ENCODE results near the gene TEAD3. TPM values are rescaled to one million over a fixed set of nuclear protein-coding genes. Genes with fewer than 3 reads are reported as not detected.

Gene TEAD3
- total and polyA plus RNA-seq, 10 of the 15 experiments (the other 5 are each of a cell fraction or from before 2014, with no cell fraction given): 0.02 to 0.28 (median 0.18) TPM; not detected in 5

DNA sequence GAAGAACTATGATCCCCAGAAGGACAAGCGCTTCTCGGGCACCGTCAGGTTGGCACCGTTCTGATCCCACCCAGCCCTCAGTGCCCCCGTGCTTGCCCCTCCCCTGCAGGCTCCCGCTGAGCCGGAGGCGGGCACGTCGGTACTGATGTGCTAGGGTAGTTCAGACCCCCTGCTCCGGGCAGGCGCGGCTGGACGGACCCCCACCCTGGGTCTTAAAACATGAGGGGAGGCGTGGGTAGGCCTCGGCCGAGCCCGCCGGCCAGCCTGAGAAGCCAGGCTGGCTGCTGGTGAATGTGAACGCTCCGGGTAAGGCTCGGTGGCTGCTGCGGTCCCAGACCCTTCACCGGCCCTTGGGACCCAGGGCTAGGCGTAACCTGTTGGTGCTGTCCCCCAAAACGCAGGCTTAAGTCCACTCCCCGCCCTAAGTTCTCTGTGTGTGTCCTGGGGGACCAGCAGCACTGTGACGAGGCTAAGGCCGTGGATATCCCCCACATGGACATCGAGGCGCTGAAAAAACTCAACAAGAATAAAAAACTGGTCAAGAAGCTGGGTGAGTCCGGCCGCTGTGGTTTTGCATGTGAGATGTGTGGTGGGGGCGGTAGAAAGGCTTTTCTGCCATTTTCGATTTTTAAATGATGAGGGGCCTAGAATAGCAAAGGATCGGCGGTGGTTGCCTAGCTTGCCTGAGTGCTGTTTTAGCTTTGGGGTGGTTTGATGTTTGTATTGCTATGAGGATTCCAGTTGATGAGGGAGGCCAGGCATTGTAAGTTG, 27.7 kb downstream of the TEAD3 start:
- Histone ChIP-seq H4K20me1 (ENCODE audit: control insufficient read depth, insufficient read depth) (peaks cover 7% of the 10 kb centered on the region; the same call in 1 of the 2 replicates), H3K27me3 (replicated peaks in 1 of 2; ENCODE audit: control insufficient read depth in 2 of 2, insufficient read depth in 2 of 2, low read length in 1 of 2) (no peaks in the 10 kb centered on the region), H3K9me3 (replicated peaks; ENCODE audit: control insufficient read depth, insufficient read depth, low read length) (no peaks in the 10 kb centered on the region), H3K4me3 (peak overlapping the region; percentile 99), H3K79me2 (ENCODE audit: control insufficient read depth, insufficient read depth, low read length) (peaks cover 33% of the 10 kb centered on the region), H3K4me2 (ENCODE audit: control insufficient read depth, insufficient read depth) (peak overlapping the region; percentile 83), H3K4me1 (ENCODE audit: control insufficient read depth, insufficient read depth, low read length) (no peaks in the 10 kb centered on the region), H2AFZ (ENCODE audit: control insufficient read depth, low read depth, low read length) (no peak overlapping the region), H3K9ac (ENCODE audit: control insufficient read depth, insufficient read depth, low read length) (peak overlapping the region; percentile 97), H3K27ac (ENCODE audit: control insufficient read depth, insufficient read depth) (peak overlapping the region; percentile 87), H3K36me3 (ENCODE audit: control insufficient read depth in 2 of 2, insufficient read depth in 2 of 2, low read length in 1 of 2) (peaks cover 11 to 14% of the 10 kb centered on the region in 2 experiments)
- in situ Hi-C loops (cut with MboI) (loop anchor here (5.0 kb wide), 1 partner anchor 172 kb away; the partner anchor contains the start of gene DEF6), intact Hi-C loops (cut with micrococcal nuclease; ENCODE audit: unreplicated experiment) (loop anchor here (1.0 to 2.0 kb wide), 3 partner anchors 16 to 172 kb away; partner anchors contain the start of genes DEF6, FANCE and PPARD)
- WGBS (ENCODE audit: insufficient coverage, insufficient replicate concordance, low lambda C conversion rate, missing lambda C conversion rate): 2% methylated on average over 30 of the region's 37 CpGs
- ChIA-PET CTCF (interaction anchor here (1.0 to 3.6 kb wide), 4 partner anchors 17 to 171 kb away, joined by 3 to 20 read pairs (median 12); partner anchors contain the start of genes DEF6 and FANCE), SMC1A (ENCODE audit: uncharacterized antibody, unreplicated experiment) (interaction anchor here (1.4 to 2.1 kb wide), 3 partner anchors 20 to 168 kb away, joined by 4 to 8 read pairs (median 5); no protein-coding TSS in a partner anchor), POLR2A (interaction anchor here (0.5 to 1.7 kb wide), 5 partner anchors 17 to 226 kb away, joined by 3 to 4 read pairs (median 3); partner anchors contain the start of gene FANCE), RAD21 (ENCODE audit: unreplicated experiment) (interaction anchor here (1.2 to 1.8 kb wide), 4 partner anchors 17 to 172 kb away, joined by 3 to 10 read pairs (median 6); partner anchors contain the start of genes DEF6 and FANCE)
- TF ChIP-seq, protein P1, sequence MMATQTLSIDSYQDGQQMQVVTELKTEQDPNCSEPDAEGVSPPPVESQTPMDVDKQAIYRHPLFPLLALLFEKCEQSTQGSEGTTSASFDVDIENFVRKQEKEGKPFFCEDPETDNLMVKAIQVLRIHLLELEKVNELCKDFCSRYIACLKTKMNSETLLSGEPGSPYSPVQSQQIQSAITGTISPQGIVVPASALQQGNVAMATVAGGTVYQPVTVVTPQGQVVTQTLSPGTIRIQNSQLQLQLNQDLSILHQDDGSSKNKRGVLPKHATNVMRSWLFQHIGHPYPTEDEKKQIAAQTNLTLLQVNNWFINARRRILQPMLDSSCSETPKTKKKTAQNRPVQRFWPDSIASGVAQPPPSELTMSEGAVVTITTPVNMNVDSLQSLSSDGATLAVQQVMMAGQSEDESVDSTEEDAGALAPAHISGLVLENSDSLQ (IDR thresholded peaks at IDR 0.05): no peak
- TF ChIP-seq YBX1 (IDR thresholded peaks at IDR 0.05) (no peak), FOS (IDR thresholded peaks at IDR 0.05; ENCODE audit: borderline replicate concordance, extremely low read depth, insufficient read length) (no peak), STAT3 (IDR thresholded peaks at IDR 0.05; ENCODE audit: low read depth, low read length) (no peak), SUZ12 (IDR thresholded peaks at IDR 0.05; ENCODE audit: unreplicated experiment) (no peak), KLF5 (IDR thresholded peaks at IDR 0.05; ENCODE audit: partially characterized antibody) (no peak), CREM (IDR thresholded peaks at IDR 0.05; ENCODE audit: low read depth) (no peak), MLLT1 (IDR thresholded peaks at IDR 0.05) (0 out of 2 replicates have a peak, but pooled peaks have one; percentile 25), RBBP5 (conservative IDR thresholded peaks at IDR 0.05) (no peak), DPF2 (IDR thresholded peaks at IDR 0.05) (no peak), ZZZ3 (IDR thresholded peaks at IDR 0.05; ENCODE audit: control insufficient read depth, insufficient read length, low read depth) (no peak), BHLHE40 (IDR thresholded peaks at IDR 0.05; ENCODE audit: borderline replicate concordance in 1 of 2, low read depth in 2 of 2, low read length in 1 of 2) (no peak), RUNX3 (IDR thresholded peaks at IDR 0.05; ENCODE audit: low read length) (peak; percentile 42; the same call in 1 of the 2 replicates), ZSCAN29 (IDR thresholded peaks at IDR 0.05) (no peak), SRF (IDR thresholded peaks at IDR 0.05; ENCODE audit: low read depth in 2 of 2, low read length in 2 of 2) (no peak), CTCF (IDR thresholded peaks at IDR 0.05 in 2 of 3, conservative IDR thresholded peaks at IDR 0.05 in 1 of 3; ENCODE audit: control insufficient read depth in 2 of 3, extremely low read depth in 1 of 3, insufficient read depth in 1 of 3, low read depth in 3 of 3, low read length in 3 of 3) (no peak), ZNF24 (IDR thresholded peaks at IDR 0.05) (no peak)
- DNase-seq (ENCODE audit: low read depth, low spot score) (no peak), FAIRE-seq (no peak), ATAC-seq (peak; percentile 24)
- BruUV-seq (replicated peaks): no TSS peak

Measured in GM12878 (cell line).